HL-60 (cell line): ENCODE measurements around the gene ADAMTS12.

Experiments used
- DNase-seq, 2 experiments: peaks; one replicate each; pipeline ENCODE4 v3.0.0-alpha.2; 2010 to 2020; ENCODE audit warnings: low read depth in 1 of 2, low spot score in 1 of 2
- H3K27ac ChIP-seq: fragments of 250-450 bp; sonication (Bioruptor Pico); replicated peaks from 2 replicates; pipeline ENCODE4 v1.5.1; 2020; ENCODE audit warnings: mild to moderate bottlenecking, moderate library complexity
- H3K27me3 ChIP-seq: fragments of 250-450 bp; sonication (Bioruptor Pico); 2 replicates; pipeline ENCODE4 v1.5.1; 2021; ENCODE audit warnings: mild to moderate bottlenecking, moderate library complexity; ENCODE audit not compliant: insufficient read depth, poor library complexity, severe bottlenecking
- H3K4me3 ChIP-seq: replicated peaks from 2 replicates; pipeline ENCODE4 v1.5.1; 2011; ENCODE audit warnings: mild to moderate bottlenecking, control low read depth, low read length; ENCODE audit not compliant: insufficient read depth
- GABPA ChIP-seq: IDR thresholded peaks from 2 replicates; pipeline ENCODE4 v1.6.1; 2012; ENCODE audit warnings: low read depth
- POLR2AphosphoS5 ChIP-seq: IDR thresholded peaks from 2 replicates; pipeline ENCODE4 v1.6.1; 2012; ENCODE audit warnings: low read depth
- SPI1 ChIP-seq: IDR thresholded peaks from 2 replicates; pipeline ENCODE4 v1.6.1; 2012; ENCODE audit warnings: low read depth, mild to moderate bottlenecking, borderline replicate concordance
- TF ChIP-seq, protein P1 (sequence below): IDR thresholded peaks from 2 replicates; pipeline ENCODE4 v1.6.1; 2012; ENCODE audit warnings: low read depth; ENCODE audit not compliant: insufficient replicate concordance
- TF ChIP-seq, protein P2 (sequence below): IDR thresholded peaks from one replicate; pipeline ENCODE4 v1.5.1; 2011; ENCODE audit warnings: low read length, control low read depth, inconsistent platforms; ENCODE audit not compliant: insufficient read depth

Gene ADAMTS12

DNA sequence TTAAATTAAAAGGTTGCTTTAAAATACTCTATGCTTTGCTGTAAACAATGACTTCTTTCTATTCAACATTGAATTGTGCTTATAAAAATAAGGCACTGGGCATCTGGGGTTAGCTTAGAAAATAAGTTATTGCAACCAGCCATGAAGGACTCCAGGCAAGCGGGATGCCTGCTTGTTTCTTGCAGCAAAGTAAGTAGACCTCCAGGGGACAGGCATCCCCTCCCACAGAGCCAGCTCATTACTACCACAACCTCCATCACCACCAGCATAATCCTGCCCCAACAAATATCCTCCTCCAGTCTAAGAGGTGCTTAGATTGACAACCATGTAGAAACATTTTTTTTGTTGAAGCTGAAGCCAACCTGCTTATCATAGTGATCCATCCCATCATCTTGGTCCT is 260.7 kb downstream of the ADAMTS12 start:
- TF ChIP-seq SPI1 (no peak), GABPA (no peak)
- TF ChIP-seq, protein P1, sequence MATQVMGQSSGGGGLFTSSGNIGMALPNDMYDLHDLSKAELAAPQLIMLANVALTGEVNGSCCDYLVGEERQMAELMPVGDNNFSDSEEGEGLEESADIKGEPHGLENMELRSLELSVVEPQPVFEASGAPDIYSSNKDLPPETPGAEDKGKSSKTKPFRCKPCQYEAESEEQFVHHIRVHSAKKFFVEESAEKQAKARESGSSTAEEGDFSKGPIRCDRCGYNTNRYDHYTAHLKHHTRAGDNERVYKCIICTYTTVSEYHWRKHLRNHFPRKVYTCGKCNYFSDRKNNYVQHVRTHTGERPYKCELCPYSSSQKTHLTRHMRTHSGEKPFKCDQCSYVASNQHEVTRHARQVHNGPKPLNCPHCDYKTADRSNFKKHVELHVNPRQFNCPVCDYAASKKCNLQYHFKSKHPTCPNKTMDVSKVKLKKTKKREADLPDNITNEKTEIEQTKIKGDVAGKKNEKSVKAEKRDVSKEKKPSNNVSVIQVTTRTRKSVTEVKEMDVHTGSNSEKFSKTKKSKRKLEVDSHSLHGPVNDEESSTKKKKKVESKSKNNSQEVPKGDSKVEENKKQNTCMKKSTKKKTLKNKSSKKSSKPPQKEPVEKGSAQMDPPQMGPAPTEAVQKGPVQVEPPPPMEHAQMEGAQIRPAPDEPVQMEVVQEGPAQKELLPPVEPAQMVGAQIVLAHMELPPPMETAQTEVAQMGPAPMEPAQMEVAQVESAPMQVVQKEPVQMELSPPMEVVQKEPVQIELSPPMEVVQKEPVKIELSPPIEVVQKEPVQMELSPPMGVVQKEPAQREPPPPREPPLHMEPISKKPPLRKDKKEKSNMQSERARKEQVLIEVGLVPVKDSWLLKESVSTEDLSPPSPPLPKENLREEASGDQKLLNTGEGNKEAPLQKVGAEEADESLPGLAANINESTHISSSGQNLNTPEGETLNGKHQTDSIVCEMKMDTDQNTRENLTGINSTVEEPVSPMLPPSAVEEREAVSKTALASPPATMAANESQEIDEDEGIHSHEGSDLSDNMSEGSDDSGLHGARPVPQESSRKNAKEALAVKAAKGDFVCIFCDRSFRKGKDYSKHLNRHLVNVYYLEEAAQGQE: no peak
- no peaks in the 10 kb centered on the region for H3K27me3 ChIP-seq
- no peak overlapping the region for H3K27ac ChIP-seq
- DNase-seq: no peak
- no peak overlapping the region for H3K4me3 ChIP-seq

DNA sequence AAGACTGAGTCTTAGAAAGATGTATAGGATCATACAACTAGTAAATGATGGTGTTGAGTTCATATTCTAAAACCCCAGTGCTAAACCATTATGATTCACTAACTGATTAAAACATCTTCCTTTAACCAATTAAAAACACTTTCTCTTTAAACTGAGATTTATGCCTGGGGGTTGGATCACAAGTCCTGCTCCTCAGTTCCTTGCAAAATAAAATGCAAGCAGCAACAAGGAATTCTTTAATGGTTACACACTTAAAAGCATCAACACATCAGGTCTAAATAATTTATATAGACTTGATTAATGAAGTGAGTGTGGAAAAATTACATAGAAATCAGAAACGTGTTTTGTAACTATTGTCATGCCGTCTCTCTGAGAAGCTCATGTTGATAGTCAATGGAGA is 261.8 kb downstream of the ADAMTS12 start:
- DNase-seq: no peak
- no peak for TF ChIP-seq GABPA
- Histone ChIP-seq H3K4me3 (no peak overlapping the region), H3K27me3 (no peaks in the 10 kb centered on the region), H3K27ac (no peak overlapping the region)

DNA sequence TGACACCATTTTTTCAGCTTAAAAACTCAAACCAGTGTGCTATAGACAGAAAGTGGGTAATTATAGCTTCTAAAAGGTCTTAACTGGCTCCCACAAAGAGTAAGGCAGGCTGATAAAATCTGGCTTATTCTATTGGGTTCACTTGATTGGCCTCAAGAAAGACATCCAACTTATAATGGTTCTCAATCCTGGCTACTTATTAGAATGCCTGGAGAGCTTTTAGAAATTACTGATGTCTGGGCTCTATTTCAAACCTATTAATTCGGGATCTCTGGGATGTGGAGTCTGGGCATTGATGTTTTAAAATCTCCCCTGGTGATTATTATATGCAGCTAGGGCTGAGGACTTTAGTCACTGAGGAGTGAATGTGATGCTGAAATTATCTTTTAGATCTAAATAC is 263.0 kb downstream of the ADAMTS12 start:
- Histone ChIP-seq H3K4me3 (no peak overlapping the region), H3K27ac (no peak overlapping the region), H3K27me3 (no peaks in the 10 kb centered on the region)
- TF ChIP-seq POLR2AphosphoS5 (no peak), SPI1 (no peak), GABPA (no peak)
- TF ChIP-seq, protein P1: no peak
- TF ChIP-seq, protein P2, sequence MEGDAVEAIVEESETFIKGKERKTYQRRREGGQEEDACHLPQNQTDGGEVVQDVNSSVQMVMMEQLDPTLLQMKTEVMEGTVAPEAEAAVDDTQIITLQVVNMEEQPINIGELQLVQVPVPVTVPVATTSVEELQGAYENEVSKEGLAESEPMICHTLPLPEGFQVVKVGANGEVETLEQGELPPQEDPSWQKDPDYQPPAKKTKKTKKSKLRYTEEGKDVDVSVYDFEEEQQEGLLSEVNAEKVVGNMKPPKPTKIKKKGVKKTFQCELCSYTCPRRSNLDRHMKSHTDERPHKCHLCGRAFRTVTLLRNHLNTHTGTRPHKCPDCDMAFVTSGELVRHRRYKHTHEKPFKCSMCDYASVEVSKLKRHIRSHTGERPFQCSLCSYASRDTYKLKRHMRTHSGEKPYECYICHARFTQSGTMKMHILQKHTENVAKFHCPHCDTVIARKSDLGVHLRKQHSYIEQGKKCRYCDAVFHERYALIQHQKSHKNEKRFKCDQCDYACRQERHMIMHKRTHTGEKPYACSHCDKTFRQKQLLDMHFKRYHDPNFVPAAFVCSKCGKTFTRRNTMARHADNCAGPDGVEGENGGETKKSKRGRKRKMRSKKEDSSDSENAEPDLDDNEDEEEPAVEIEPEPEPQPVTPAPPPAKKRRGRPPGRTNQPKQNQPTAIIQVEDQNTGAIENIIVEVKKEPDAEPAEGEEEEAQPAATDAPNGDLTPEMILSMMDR: no peak
- DNase-seq: no peak

DNA sequence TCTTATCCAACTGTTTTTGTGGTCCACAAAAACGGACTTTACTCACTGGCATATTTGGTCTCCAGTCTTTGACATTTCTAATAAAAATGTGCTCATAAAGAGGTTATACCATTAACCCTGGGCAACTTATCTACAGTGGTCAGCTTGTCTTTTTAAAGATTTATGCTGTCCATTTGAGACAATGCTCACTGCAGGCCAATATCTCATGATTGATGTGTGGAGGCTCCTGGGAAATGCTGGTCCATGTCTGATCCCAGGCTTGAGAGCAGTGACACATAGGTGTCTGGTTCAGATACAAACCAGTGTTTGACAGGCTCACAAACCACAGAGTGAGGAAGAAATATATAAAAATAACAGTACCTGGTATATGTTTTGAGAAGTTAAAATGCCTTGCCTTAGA is 270.3 kb downstream of the ADAMTS12 start:
- no peak for DNase-seq
- TF ChIP-seq, protein P1: no peak
- TF ChIP-seq, protein P2: no peak
- TF ChIP-seq GABPA (no peak), POLR2AphosphoS5 (no peak), SPI1 (no peak)
- Histone ChIP-seq H3K4me3 (no peak overlapping the region), H3K27ac (no peak overlapping the region), H3K27me3 (no peaks in the 10 kb centered on the region)
